ENCODE measurements around the gene NTM.

The NTM gene

GRCh38 chr11:132039521-132039920 lies 669.1 kb downstream of the NTM start:
- TF ChIP-seq CTCF (conservative IDR thresholded peaks at IDR 0.05; ENCODE audit: low read length), result no peak
- TF ChIP-seq EZH2phosphoT487 (IDR thresholded peaks at IDR 0.05; ENCODE audit: borderline replicate concordance), result no peak
- Histone ChIP-seq H4K20me1 (ENCODE audit: insufficient read depth, low read length, poor library complexity, severe bottlenecking) (no peaks in the 10 kb centered on the region), H3K27me3 (ENCODE audit: insufficient read depth, low read length, poor library complexity, severe bottlenecking) (no peaks in the 10 kb centered on the region), H3F3A (ENCODE audit: low read depth) (no peaks in the 10 kb centered on the region), H3K36me3 (ENCODE audit: insufficient read depth, low read length) (no peaks in the 10 kb centered on the region), H3K9me3 (ENCODE audit: insufficient read depth, low read depth, low read length) (no peaks in the 10 kb centered on the region), H2AFZ (ENCODE audit: low read length) (no peak overlapping the region), H3K79me2 (ENCODE audit: insufficient read depth, low read length) (no peaks in the 10 kb centered on the region), H3K4me1 (ENCODE audit: insufficient read depth, low read length, poor library complexity, severe bottlenecking) (no peaks in the 10 kb centered on the region), H3K4me3 (ENCODE audit: low read length, poor library complexity, severe bottlenecking) (no peak overlapping the region), H3K9me2 (replicated peaks; ENCODE audit: low read depth, low read length) (no peaks in the 10 kb centered on the region), H3K9ac (ENCODE audit: low read depth, low read length, poor library complexity, severe bottlenecking) (no peak overlapping the region), H3K4me2 (ENCODE audit: low read depth, low read length, poor library complexity, severe bottlenecking) (no peak overlapping the region)

GRCh38 chr11:132042296-132042695 lies 671.9 kb downstream of the NTM start:
- Histone ChIP-seq H3K79me2 (ENCODE audit: insufficient read depth, low read length) (no peaks in the 10 kb centered on the region), H3K9ac (ENCODE audit: low read depth, low read length, poor library complexity, severe bottlenecking) (no peak overlapping the region), H3K9me3 (ENCODE audit: insufficient read depth, low read depth, low read length) (no peaks in the 10 kb centered on the region), H3K4me2 (ENCODE audit: low read depth, low read length, poor library complexity, severe bottlenecking) (no peak overlapping the region), H3K4me3 (ENCODE audit: low read length, poor library complexity, severe bottlenecking) (no peak overlapping the region), H4K20me1 (ENCODE audit: insufficient read depth, low read length, poor library complexity, severe bottlenecking) (no peaks in the 10 kb centered on the region), H3F3A (ENCODE audit: low read depth) (no peaks in the 10 kb centered on the region), H3K36me3 (ENCODE audit: insufficient read depth, low read length) (no peaks in the 10 kb centered on the region), H2AFZ (ENCODE audit: low read length) (no peak overlapping the region), H3K9me2 (replicated peaks; ENCODE audit: low read depth, low read length) (no peaks in the 10 kb centered on the region), H3K4me1 (ENCODE audit: insufficient read depth, low read length, poor library complexity, severe bottlenecking) (no peaks in the 10 kb centered on the region), H3K27me3 (ENCODE audit: insufficient read depth, low read length, poor library complexity, severe bottlenecking) (no peaks in the 10 kb centered on the region)
- TF ChIP-seq EZH2phosphoT487 (IDR thresholded peaks at IDR 0.05; ENCODE audit: borderline replicate concordance), result no peak
- no peak for TF ChIP-seq CTCF (conservative IDR thresholded peaks at IDR 0.05; ENCODE audit: low read length)

- Histone ChIP-seq H3K9me3 (ENCODE audit: insufficient read depth, low read depth, low read length) (no peaks in the 10 kb centered on the region), H4K20me1 (ENCODE audit: insufficient read depth, low read length, poor library complexity, severe bottlenecking) (no peaks in the 10 kb centered on the region), H3K9ac (ENCODE audit: low read depth, low read length, poor library complexity, severe bottlenecking) (no peak overlapping the region), H3K9me2 (replicated peaks; ENCODE audit: low read depth, low read length) (no peaks in the 10 kb centered on the region), H3K36me3 (ENCODE audit: insufficient read depth, low read length) (no peaks in the 10 kb centered on the region), H3K4me2 (ENCODE audit: low read depth, low read length, poor library complexity, severe bottlenecking) (no peak overlapping the region), H3K4me3 (ENCODE audit: low read length, poor library complexity, severe bottlenecking) (no peak overlapping the region), H3K79me2 (ENCODE audit: insufficient read depth, low read length) (no peaks in the 10 kb centered on the region), H3K4me1 (ENCODE audit: insufficient read depth, low read length, poor library complexity, severe bottlenecking) (no peaks in the 10 kb centered on the region), H3F3A (ENCODE audit: low read depth) (no peaks in the 10 kb centered on the region), H2AFZ (ENCODE audit: low read length) (no peak overlapping the region), H3K27me3 (ENCODE audit: insufficient read depth, low read length, poor library complexity, severe bottlenecking) (no peaks in the 10 kb centered on the region)
- TF ChIP-seq EZH2phosphoT487 (IDR thresholded peaks at IDR 0.05; ENCODE audit: borderline replicate concordance), result no peak
- TF ChIP-seq CTCF (conservative IDR thresholded peaks at IDR 0.05; ENCODE audit: low read length), result no peak
Observed at GRCh38 chr11:132043714-132044113, 673.3 kb downstream of the NTM start.

Data from Loucy (cell line).